GM10847 (cell line): ENCODE measurements around the gene PSMA5.

Source experiments
- POLR2A ChIP-seq: IDR thresholded peaks from 2 replicates; pipeline ENCODE4 v1.6.1; 2011; ENCODE audit not compliant: insufficient read length; ENCODE audit errors: extremely low read depth

The PSMA5 gene

DNA sequence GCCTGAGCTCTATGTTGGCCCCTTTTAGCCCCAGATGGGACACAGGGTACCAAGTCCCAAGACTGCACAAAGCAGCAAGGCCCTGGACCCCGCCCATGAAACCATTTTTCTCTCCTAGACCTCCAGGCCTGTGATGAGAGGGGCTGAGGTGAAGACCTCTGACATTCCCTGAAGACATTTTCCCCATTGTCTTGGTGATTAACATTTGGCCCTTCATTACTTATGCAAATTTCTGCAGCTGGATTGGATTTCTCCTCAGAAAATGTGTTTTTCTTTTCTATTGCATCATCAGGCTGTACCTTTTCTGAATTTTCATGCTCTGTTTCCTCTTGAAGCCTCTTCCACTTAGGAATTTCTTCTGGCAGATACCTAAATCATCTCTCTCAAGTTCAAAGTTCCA is 8.2 kb upstream of the PSMA5 start:
- no peak for TF ChIP-seq POLR2A

- no peak for TF ChIP-seq POLR2A
These were observed 7.1 kb upstream of the PSMA5 start for GRCh38 chr1:109433322-109433721.

- TF ChIP-seq POLR2A, result no peak
These were observed 6.1 kb upstream of the PSMA5 start for GRCh38 chr1:109432336-109432735.

GRCh38 chr1:109427171-109427467 is 871 bp upstream of the PSMA5 start:
- no peak for TF ChIP-seq POLR2A

GRCh38 chr1:109425391-109426280 is 612 bp downstream of the PSMA5 start:
- TF ChIP-seq POLR2A, result no peak

DNA sequence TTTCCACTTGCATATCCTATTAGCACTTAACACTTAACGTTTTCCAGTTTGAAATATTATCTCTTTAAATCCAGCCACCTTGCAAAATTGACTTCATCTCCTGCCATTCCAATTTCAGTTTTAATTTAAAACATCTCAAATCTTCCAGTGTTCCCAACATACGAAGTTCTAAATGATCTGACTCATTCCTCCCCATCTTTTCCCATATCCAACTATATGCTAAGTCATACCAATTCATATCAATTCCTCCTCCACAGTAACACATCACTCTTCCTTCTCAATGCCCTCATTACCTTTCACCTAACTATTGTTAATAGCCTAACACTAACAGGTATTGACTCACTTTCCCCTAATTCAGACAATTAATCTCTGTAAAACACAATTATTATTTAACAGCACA is 2.8 kb downstream of the PSMA5 start:
- TF ChIP-seq POLR2A, result no peak

GRCh38 chr1:109412551-109412950 is 13.7 kb downstream of the PSMA5 start:
- TF ChIP-seq POLR2A, result no peak

DNA sequence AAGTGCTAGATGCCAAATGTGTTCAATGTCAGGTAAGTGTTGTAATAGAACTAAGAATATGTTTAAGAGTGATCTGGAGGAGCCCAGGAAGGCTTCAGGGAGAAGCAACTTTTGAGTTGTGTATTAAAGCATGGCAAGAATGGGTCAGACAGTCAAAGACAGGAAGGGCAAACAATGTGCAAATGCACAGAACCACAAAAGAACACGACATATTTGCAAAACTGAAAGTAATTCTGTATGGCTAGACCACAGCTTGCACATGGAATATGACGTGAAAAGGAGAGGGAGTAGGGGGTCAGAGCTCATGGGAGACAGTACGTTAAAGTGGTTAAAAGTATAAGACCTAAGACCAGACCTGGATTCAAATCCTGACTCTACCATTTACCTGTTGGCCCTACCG is 21.4 kb downstream of the PSMA5 start:
- TF ChIP-seq POLR2A, result no peak

GRCh38 chr1:109402025-109402424 is 24.2 kb downstream of the PSMA5 start:
- no peak for TF ChIP-seq POLR2A

DNA sequence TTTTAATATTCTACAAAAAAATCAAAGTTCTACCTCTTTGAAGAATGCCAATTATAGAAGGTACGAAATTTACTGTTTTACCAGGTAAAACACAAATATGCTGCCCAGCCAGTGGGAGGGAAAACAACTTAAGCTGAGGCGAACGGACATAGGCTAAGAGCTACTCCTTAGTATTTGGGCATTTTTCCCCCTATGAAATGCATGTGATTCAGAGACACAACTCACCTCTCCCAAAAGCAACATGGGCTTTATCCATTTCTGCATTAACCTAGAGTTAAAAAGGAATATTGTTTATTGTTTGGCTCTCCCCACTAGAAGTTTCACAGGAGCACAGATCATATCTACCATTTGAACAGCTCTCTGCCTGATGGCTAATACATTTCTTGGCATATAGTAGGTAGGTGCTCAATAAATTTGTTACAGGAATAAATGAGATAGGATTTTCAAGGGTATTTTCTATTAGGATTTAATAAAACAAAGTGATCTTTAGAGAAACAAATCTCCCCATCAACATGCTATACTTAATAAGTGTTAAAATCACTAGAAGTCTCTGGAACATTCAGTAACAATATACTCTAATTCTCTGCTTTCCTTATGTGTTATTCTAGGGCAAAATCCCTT is 26.1 kb downstream of the PSMA5 start:
- TF ChIP-seq POLR2A, result no peak

DNA sequence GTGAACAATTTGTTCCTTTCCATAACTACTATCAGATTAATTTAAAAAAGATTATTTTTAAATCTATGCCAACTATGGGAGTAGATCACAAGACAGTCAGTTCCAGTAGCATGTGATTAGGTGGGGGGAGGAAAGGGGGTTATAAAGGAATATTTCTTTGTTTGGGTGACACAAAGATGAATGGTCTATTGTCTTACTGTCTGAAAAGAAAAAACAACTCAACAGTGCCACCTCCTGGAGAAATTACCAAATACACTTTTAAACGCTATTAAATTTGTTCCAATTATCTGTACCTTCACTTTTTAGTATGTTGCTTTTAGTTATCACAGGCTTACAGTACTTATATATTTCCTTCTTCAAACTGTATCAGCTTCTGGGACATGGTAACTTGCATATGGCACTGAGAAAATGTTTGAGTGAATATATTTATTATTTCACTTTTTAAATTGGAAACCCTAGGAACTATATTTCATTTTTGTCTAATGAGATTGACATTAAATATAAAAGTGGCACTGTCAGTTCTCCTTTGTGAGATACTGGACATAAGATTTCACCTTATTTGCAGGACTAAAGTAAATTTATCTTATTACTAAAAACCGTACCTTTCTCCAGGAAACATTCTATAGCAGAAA is 26.8 kb downstream of the PSMA5 start:
- no peak for TF ChIP-seq POLR2A

DNA sequence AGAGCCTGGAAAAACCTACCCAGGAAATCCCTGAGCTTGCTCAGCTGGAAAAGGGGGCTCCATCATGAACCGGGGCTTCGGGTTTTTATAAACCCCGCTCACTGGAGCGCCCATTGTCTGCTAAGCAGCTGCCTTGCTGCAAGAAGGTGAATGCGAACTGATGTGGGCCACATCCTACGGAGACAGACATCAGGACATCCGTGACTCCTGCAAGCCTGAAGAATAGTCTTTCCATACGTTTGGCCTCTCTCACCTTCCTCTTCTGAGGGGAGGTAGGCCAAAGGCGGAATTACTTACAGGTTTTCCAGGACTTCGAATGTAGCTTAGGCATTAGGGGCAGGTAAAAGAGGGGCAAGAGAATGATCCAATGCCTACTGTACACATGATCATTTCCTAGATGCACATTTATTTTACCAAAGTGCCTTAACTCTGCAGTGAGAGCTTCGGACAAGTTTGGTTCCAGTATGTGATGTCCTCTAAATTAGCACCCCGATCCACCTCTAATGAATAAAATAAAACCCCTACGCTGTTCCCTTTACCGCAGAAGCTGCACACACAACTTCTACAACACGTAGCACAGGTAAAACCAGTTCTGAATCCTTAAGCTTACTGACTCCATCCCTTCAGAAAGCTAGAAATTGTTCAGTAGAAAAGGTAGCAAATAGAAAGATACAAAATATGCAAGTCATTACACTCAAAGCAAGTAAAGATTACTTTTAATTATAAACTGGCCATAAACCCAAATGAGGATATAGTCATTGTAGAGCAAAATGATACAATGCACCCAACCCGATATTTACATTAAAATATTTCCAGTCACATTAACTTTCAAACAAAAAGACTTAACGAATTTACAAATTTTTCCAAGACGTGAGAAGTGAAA is 27.7 kb downstream of the PSMA5 start:
- no peak for TF ChIP-seq POLR2A

- TF ChIP-seq POLR2A, result no peak
These were observed 28.5 kb downstream of the PSMA5 start, which contains the start of gene SORT1 for GRCh38 chr1:109397581-109398342. SORT1 (minus strand) TSS chr1:109397918; CDS start chr1:109397892, 26 bp downstream.

- no peak for TF ChIP-seq POLR2A
These were observed 29.2 kb downstream of the PSMA5 start for GRCh38 chr1:109396871-109397580.

DNA sequence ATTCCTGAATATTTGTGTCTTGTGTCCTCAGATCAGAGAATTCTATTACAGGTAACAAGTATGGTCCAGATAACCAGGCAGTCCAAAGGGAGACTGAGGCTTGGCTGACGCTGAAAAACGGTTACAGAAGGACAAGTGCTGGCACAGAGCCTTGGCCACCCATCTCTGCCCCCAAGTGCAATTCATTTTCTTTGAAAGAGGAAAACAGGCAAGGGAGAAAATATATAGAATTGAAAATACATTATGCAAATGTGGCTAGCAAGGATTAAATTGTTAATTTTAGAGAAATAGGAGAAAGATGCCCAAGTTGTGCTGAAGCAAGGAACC is 29.8 kb downstream of the PSMA5 start:
- TF ChIP-seq POLR2A, result no peak
